ENCODE data around the gene CHRM5.

CHRM5 gene, protein sequence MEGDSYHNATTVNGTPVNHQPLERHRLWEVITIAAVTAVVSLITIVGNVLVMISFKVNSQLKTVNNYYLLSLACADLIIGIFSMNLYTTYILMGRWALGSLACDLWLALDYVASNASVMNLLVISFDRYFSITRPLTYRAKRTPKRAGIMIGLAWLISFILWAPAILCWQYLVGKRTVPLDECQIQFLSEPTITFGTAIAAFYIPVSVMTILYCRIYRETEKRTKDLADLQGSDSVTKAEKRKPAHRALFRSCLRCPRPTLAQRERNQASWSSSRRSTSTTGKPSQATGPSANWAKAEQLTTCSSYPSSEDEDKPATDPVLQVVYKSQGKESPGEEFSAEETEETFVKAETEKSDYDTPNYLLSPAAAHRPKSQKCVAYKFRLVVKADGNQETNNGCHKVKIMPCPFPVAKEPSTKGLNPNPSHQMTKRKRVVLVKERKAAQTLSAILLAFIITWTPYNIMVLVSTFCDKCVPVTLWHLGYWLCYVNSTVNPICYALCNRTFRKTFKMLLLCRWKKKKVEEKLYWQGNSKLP

DNA sequence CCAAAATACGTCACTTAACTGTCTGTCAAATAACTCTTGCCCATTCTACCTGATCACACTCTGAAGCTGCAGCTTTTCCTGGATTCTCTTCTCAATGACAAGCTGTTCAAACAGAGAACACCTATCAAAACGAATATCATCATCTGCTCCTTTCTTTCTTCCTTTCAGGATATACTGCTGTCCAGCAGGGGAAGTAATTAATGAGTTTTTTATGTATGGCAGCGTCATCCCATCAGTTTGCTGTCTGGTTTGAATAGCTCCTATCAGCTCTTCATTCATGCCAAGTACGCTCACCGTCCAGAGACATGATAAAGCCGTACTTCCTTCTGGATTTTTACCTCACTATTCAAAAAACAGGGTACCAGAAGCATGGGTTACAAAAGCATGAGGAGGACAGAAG is at the start of gene CHRM5:
CHRM5 (plus strand) TSS at position 274 of the 400 bp plus-strand sequence. CDS start 94,221 bp downstream, outside the sequence.
- no peak for DNase-seq (ENCODE audit: low read depth)

DNA sequence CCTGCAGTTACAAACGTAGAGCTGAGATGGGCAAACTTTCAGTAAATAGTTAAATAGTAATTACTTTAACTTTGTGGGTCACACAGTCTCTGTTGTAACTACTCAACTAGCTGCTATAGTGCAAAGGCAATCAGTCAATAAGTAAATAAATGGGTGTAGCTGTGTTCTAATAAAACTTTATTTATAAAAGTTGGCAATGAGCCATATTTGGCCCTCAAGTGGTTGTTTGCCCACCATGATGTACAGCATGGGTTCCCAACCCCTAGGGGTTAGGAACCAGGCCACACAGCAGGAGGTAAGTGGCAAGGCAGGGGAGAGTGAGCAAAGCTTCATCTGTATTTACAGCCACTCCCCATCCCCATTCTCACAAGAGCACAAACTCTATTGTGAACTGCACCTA is 44.9 kb upstream of the CHRM5 start:
- no peak for DNase-seq (ENCODE audit: low read depth)

DNA sequence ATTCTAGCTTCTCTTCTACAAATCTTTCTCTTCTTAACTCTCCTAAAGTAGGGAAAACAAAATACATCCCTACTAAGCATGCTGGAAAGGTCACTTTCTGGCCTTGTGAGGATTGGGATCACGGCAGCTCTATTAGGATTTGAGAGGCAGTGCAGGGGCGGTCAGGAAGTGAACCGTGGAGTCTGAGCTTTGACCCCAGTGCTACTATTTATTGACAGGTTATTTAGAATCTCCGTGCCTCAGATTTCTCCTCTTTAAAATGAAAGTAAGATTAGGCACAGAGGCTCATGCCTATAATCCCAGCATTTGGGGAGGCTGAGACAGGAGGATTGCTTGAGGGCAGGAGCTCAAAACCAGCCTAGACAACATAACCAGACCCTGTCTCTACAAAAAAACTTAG is 42.0 kb upstream of the CHRM5 start:
- DNase-seq (ENCODE audit: low read depth), result no peak

DNA sequence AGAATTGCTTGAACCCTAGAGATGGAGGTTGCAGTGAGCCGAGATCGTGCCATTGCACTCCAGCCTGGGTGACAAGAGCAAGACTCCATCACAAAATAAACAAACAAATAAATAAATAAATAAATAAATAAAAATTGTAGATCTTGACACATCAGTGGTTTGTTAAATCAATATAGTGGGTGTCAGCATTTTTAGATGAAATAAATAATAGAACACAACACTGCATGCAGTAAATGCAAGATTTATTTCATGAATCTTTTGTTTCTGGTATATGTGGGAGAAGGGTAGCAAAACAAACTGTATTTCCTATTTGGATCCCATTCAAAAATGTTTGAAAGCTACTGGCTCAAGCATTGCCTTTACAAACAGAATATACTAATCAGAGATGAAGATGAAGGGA is 35.6 kb upstream of the CHRM5 start:
- DNase-seq (ENCODE audit: low read depth), result no peak

DNA sequence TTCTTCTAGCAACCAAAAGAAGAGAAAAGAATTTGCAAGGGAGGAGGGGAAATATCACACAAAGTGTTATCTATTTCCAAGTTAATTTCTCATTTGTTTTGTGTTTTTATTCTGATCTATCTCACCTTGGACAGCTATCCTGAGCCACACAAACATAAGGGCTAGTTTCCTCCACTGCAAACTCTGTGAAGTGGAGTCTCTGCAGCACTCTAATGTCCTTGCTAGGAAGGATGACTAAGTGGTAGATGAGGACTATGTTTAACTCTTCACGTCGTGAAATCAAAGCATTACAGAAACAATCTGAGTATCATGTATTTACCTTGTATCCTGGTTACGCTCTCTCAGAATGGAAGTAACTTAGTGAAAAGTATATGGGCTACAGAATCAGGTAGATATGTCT is 33.9 kb upstream of the CHRM5 start:
- DNase-seq (ENCODE audit: low read depth), result no peak

DNA sequence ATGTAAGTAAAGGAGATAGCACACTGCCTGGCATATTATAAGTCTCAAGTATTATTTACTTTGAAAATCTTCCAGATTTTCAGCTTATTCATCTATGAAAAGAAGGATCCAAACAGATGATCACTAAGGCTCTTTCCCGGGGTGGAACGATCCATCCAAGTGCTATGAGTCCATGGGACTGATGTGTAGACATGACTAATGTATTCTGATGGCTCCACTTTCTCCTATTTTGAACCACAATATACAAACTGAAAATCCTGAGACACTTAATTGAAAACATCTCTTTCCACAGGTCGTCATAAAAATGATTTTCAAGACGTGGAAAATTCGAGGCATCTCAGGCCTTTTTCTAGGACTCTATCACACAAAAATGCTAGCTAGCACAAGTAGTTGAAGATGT is 33.4 kb upstream of the CHRM5 start:
- no peak for DNase-seq (ENCODE audit: low read depth)

DNA sequence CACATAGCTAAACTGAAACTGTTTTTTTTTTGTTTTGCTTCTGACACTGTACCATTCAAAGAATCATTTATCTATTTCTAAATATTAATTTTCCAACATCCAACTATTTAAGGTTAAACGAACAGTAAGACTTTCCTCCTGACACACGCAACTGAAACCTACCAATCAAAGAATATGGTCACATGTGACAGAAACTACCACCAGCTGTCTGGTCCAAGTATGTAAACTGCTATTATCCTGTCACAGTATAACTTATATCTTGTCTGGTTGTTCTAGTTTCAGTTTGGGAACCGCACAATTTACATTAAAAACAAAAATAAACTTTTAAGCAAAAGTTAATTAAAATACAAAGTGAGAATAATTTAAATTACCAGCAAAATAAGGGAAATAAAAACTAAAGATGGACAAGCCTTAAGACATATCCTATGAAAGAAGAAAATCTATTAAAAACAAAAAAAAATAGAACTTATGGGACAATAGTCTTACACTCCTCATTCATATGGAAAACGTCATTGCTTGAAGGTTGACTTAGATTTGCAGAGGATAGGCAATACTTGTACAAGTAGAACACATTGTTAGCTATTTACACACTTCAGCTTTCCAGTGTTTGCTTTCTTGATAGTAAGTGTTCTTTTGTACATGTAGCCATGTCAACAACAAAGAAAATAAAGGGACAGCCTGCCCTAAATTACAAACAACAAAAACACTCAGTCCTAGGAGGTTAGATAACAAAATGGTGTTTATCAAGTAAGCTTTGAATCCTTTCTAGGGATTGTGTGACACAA is 26.8 kb upstream of the CHRM5 start:
- no peak for DNase-seq (ENCODE audit: low read depth)

DNA sequence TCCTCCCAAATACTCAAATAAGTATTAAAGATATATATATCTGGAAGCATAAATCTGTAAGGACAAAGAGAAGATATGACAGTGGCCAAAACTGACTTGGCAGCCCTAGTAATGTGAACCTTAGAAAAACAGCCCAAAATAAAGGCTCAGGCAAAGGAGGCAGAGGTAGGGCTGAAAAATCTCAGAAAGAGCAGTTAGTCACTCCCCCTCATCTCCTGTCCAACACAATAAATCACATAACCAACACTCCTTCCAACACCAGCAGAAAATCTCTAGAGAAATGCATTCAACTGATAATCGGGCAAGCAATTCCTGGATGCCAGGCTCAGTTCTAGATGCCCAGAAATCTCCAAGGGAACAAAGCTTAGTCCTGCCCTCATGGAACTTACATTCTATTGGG is 22.1 kb upstream of the CHRM5 start:
- DNase-seq (ENCODE audit: low read depth), result no peak

DNA sequence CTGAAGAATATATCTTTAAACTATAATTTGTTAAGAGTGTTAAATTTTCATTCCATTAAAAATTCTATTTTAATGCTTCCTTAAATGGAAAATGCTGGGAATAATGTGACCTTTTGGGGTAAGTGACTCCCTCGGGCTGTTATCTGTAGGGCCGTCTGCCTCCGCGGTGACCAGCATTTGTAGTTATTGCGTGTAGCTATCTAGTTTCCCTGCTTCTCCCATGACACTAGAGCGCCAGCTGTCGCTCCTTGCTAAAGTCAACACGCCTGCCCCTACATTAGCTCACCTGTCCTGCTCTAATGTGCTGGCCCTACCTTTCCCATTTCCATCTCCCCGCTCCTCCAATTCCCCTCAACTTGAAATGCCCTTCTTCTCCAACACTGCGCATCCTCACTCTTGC is 12.4 kb upstream of the CHRM5 start:
- DNase-seq (ENCODE audit: low read depth), result no peak

DNA sequence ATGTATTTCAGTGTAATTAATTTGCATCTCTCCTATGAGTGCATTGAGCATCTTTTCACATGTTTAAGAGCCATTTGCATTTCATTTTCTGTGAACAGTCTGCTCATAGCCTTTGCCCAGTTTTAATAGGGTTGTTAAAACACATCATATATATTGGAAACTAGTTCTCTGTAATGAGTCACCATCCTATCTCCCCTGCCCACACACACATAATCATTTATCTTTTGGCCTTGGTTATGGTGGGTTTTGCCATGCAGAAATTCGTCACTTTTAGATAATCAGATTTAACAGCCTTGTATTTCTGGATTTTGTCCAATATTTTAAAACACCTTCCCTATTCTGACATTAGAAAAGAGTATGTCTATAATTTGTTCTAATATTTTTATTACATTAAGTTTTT is 11.9 kb upstream of the CHRM5 start:
- no peak for DNase-seq (ENCODE audit: low read depth)

DNA sequence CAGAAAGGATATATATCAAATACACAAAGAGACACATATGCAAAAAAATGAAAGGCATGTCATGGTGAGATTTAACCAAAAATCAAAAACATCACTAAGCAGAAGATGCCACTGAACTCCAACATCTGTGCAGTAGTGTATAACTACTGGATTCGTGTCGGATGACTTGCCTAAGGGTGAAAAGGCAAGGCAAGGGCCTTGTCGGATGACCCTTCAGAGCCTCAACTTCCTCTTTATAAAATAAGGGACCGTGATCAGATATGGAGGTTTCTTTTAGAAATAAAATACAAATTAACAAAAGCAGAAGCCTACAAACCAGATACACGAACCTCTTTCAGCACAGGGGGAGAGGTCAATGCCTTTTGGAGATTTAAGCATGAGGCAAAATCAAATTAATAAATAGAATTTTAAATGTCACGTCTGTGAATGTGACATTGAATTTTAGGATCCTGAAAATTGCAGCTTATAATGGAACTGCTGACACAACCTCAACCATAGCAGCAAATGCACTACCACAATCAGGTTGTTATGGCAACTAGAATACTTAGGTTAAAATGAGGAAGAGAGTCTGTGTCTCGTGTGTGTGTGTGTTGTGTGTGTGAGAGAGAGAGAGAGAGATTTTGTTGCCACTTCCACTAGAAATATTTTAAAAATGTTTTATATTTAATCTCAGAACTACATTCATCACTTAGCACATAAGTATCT is 8.3 kb upstream of the CHRM5 start:
- DNase-seq (ENCODE audit: low read depth), result no peak

DNA sequence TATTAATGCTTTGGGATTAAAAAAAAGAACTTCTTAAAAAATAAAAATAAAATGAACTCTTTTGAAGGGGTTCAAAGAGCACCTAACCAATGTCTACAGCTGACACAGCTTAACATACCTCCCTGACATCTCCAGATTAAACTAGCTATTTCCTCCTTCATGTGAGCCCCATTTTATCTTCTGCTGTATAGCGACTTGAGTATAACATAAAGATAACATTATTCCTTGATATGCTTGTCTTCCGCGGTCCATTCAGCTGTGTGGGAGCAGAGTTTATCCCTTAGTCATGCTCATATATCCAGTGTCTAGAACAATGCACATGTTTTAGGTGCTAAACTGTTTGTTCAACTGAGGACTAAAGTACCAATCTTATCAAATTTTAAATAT is 7.8 kb upstream of the CHRM5 start:
- no peak for DNase-seq (ENCODE audit: low read depth)

DNA sequence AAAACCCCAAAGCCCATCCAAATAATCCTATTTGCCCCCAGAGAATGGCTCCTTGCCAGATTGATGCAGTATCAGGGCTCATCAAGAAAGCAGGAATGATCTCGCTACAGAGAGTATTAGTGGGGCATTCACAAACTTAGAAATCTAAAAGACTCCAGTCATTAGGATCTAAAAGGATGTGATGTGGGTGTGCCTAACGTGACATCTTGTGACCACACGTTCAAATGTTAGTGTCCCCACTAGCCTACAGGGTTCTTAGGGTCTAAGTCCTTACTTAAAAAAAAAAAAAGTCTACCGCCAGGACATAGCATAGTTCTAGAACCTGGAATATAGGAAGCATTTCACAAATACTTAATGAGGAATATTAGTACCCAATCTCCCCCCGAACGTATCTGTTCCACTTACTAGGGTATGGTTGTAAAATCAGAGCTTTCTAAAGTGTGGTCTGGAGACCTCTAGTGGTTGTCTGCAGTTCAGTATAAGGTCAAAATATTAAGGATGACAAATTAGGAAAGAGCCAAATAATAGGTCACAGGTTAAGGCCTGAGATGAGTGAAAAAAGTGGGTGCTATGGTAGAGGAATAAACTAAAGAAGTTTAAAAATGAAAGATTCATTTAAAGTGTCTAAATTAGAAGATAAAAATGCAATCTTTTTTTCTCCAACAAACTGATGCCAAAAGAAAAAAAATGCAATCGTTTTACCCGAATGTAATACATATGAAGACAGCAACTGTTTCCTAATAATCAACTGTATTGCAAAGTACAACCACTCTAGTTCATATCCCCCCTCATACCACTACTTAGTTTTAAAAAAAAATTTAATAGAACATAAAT is 4.2 kb upstream of the CHRM5 start:
- DNase-seq (ENCODE audit: low read depth), result no peak

DNA sequence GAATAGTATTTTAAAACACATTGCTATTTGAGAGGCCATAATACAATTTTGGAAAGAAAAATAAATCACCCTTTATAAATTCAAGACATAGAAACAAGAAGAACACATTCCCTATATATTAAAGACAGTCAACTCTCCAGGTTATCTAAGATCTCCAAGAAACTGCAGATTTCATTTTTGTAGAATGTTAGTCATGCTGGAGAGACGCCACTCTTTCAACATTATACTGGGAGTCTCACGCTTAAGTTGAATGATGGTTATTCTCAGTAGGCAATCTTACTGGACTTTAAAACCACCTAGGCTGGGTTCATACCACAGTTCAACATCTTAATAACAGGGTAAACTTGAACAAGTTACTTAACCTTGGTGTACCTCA is 3.6 kb upstream of the CHRM5 start:
- DNase-seq (ENCODE audit: low read depth), result no peak

DNA sequence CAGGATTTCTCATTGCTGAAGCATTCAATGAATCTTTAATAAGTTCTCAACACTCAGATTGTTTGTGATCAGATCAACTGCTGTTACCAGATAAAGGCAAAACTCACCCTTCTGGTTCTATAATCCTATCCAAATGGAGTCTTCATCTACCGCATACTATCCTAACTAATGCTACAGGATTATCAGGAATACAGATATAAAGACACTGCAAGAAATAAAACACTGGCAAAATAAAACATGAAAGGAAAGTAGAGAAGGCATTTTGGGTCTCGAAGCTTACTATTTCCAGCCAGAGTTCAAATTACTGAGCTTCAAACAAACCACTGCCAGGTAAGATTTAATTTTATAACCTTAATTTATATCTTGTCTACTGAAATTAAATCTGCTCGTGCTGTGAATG is 524 bp downstream of the CHRM5 start:
- DNase-seq (ENCODE audit: low read depth), result no peak

DNA sequence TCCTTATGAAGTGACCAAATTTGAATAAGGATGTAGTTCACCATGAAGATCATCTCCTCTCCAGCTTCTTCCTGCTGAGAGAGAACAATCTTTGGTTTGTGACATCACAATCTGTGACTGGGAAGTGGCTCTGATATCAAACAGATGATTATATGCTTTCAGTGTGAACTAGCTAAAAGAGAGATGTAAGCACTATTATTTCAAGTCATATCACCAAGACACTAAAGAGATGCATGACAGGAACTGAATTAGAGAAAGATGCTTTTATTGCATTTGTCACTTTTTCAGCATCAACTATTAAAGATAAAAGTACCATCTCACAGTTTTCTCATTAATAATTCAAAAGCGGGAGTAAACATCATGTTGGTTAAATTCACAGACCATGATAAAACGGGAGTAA is 3.5 kb downstream of the CHRM5 start:
- DNase-seq (ENCODE audit: low read depth), result no peak

DNA sequence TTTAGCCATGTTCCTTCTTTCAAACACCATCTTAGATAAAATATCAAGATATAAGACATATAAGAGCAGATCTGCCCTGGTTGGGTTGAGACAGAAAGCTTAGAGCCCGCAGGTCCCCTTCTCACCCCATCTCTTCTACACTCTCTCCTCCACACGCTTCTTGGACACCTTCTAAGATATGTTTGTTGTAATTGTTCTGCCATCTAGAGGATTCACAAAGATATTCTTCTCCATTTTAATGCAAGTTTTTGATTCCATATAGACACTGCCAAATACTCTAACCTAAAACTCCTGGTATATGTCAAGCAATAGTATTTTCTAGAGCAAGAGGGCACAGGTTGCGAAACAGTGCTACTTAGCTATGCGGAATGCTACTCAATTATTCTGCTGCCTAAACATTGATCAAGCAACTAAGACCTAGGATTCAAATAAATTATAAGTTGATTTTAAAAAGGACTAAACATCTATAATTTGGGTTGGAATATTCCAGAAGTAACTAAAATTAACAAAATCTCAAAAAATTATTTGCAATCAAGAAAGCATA is 6.8 kb downstream of the CHRM5 start:
- no peak for DNase-seq (ENCODE audit: low read depth)

DNA sequence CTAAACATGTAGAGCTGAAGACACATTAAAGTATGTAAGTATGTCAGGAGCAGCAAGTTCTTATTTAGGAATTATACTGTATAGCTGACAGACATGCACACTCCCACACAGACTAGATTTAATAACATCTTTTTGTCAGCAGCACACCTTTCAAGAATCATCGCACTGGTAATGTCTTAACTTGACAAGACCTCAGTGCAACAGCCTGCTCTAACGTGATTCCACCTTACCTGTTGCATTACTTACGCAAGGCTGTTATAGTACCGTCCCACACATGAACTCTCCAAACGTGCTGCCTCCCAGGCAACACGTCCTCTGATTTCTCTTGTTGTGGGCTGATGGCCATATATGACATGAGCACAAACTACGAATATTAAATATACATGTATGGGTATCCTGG is 11.9 kb downstream of the CHRM5 start:
- DNase-seq (ENCODE audit: low read depth), result no peak

DNA sequence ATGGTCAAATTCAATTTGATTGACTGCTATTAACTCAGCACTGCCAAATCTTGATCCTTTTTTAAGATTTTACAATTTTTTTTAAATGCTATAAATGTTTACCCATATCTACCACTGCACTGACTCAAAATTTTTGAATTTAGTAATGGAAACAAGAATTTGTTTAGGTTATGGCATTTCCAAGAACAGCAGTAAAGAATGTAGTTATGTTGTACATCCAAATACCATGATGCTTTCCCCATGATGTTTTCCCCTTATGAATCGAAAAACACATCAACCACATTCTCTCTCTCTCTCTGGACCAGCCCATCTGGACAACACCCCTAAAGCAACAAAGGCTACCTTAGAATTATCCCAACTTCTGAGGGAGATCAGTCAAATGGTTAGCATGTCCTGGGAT is 14.2 kb downstream of the CHRM5 start:
- DNase-seq (ENCODE audit: low read depth), result no peak

DNA sequence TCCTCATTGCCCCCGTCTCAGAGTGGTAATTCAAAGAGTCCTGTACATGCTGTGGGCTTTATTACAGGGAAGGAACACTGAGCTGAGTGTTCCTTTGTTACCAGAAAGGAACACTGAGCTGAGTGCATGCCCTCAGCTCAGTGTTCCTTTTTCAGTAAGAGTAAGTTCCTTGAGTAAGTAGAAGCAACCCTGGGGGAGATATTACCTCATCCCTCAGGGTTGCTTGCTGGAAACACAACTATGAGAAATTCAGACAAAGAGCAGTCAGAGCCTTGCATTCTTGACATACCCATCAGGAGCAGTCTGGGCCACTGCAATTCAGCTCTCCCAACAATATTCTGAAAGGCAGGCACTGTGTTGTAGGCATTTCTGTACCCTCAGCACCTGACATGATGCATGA is 17.0 kb downstream of the CHRM5 start:
- no peak for DNase-seq (ENCODE audit: low read depth)

DNA sequence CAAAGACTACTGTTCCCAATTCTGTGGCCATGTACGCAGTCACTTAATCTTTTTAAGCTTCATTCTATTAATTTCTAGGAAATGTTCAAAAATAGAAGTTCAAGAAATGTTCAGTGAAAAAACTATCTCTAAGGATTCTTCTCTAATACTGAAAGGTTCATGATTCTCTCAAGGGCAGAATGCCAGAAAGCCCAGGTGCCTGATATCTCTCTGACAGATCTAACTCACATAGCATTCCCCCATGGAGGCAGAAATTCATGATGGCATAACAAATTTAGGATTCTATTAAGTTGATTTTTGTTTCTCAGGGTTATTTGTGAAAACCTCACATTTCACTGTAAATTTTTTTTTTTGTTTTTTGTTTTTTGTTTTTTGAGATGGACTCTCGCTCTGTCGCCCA is 17.5 kb downstream of the CHRM5 start:
- DNase-seq (ENCODE audit: low read depth), result no peak

DNA sequence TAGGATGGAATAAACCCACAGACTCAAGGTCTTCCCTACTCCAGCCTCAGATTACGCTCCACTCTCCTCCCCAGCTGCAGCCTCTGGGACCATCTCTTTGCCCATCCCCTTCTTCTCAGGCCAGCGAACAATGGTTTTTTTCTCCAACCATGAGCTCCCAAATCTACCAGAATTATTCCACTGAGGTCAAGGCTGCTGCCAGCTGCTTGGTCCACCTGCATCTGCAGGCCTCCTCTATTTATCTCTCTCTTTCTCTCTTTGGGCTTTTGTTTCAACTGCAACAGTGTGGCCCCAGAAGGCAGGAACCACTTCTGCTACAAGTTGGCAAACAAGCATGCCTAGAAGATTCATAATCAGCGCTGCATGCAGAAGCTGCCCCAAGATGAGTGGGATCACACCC is 19.1 kb downstream of the CHRM5 start:
- DNase-seq (ENCODE audit: low read depth), result no peak

Data from stimulated activated CD8-positive, alpha-beta memory T cell treated with anti-CD3 and anti-CD28 coated beads, Interleukin-12 subunit alpha, Interleukin-12 subunit beta, amount 100 ng/mL, for 1 hour (primary cell).